GM18502 (cell line): ENCODE measurements around the gene CLDN6.

ENCODE experiments used
- ATAC-seq: cut with Tn5 transposase; IDR thresholded peaks from one replicate; pipeline ENCODE4 v1.9.1; 2021; ENCODE audit warnings: mild to moderate bottlenecking; ENCODE audit not compliant: unreplicated experiment, poor library complexity

CLDN6 gene

GRCh38 chr16:2974319-2975056, 43.5 kb downstream of the CLDN6 start:
- no peak for ATAC-seq

- ATAC-seq = no peak
Observed at GRCh38 chr16:2973605-2974318, 44.2 kb downstream of the CLDN6 start.

GRCh38 chr16:2973093-2973492, 44.9 kb downstream of the CLDN6 start:
- ATAC-seq = no peak

DNA sequence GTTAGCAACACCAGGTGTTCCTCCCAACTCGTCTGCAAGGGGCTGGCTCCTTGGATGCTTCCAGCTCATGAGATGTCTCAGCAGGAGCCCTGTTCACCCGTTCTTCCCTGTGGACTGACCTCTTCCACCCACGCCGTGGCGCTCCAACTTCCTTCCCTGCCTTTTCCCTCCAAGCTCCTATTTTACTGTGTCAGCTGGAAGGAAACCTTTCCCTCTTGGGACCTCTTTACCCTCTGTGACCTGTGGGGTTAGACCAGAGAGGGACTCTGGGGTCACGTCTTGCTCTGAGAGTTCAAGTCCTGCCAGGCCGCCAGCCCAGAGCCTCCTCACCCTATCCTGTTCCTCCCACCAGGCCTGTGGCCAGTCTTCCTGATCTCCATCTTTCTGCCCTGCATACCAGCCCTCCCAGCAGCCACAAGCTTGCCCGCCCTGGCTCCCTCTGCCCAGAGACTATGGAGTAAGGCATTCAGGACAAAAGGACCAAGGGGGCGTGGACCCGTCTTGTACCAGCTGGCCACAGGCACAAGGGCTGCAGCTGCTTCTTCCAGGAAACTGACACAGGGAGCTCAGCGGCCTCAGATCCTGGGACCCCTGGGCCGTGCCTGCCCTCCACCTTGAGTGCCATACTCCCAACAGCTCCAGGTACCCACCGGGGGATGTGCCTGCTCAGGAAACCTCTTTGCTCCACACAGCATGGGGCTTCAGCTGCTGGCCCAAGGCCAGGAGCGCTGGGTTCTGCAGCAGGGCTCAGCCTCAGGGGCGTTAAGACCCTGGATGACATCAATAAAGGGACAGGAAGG, 45.8 kb downstream of the CLDN6 start:
- no peak for ATAC-seq

DNA sequence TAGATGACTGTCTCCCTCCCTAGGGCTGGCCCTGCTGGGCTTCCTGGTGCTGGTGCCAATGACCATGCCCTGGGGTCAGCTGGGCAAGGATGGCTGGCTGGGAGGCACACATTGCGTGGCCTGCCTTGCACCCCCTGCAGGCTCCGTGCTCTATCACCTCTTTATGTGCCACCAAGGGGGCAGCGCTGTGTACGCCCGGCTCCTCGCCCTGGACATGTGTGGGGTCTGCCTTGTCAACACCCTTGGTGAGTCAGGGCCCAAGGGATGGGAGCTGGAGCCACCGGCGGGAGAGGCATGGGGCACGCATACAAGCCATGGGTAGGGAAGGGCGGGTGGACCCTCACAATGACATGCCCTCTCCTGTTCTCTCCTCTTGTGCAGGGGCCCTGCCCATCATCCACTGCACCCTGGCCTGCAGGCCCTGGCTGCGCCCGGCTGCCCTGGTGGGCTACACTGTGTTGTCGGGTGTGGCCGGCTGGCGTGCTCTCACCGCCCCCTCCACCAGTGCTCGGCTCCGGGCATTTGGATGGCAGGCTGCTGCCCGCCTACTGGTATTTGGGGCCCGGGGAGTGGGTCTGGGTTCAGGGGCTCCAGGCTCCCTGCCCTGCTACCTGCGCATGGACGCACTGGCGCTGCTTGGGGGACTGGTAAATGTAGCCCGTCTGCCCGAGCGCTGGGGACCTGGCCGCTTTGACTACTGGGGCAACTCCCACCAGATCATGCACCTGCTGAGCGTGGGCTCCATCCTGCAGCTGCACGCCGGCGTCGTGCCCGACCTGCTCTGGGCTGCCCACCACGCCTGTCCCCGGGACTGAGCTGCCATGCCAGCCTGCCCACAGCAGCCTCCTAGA, 46.6 kb downstream of the CLDN6 start:
- no peak for ATAC-seq

DNA sequence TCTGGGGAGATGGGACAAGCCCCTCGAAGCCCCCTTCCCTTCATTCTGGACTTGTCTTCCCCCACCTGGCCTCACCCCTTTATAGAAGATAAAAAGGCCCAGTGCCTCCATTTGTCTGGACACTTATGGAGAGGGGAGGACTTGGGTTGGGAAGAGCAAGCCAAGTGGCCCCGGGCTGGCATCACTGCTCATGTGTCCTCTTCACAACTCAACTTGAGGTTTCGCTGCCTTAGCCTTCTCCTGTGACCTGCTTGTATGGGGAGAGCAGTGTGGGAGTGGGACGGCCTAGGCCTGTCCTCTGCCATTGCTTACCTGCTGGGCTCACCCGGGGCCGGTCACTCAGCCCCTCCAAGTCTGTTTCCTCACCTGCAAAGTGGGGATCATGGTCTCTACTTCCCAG, 47.4 kb downstream of the CLDN6 start:
- no peak for ATAC-seq

DNA sequence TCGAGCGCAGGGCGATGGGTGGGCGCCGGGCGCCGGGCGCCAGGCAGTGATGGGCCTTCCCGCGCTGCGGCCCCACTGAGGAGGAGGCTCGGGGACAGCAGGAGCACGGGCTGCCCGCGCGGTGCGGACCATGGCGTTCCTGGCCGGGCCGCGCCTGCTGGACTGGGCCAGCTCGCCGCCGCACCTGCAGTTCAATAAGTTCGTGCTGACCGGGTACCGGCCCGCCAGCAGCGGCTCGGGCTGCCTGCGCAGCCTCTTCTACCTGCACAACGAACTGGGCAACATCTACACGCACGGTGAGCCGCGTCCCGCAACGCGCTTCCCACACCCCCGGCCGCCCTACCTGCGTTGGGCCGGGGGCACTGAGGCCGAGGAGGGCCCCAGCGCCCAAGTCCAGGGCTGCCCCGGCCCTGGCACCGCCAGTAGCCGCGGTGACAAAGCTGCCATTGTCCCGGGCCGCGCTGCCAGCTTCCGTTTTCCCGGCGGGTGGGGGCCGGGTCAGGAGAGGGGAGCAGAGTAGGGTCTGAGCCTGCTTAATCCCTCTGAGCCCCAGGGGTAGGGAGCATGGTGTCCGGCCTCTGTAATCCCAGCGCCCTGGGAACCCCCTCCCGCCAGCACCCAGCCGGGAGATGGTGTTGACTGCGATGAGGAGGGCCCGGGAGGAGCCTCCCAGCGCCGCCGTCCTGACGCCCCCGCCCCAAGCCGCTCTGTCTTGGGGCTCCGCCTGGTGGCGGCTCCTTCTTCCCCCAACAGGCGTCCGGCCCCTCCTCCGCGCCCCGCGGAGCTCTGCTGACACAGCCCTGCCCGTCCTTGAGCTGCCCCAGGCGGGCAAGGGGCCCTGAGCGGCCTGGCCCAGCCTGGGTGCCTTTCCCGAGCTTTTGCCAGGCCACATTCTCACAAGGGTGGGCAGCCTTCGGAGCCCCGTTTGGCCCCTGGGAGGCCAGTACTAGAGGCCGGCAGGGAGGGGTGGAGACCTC, 48.1 kb downstream of the CLDN6 start:
- peak; percentile 42 for ATAC-seq

- ATAC-seq = peak; percentile 71
Observed at GRCh38 chr16:2968738-2969544, 49.0 kb downstream of the CLDN6 start, which contains the start of gene PAQR4. PAQR4 (plus strand) TSS chr16:2969348; CDS start chr16:2969675, 327 bp downstream.

GRCh38 chr16:2968368-2968737, 49.6 kb downstream of the CLDN6 start:
- ATAC-seq = no peak

- ATAC-seq = no peak
Observed at GRCh38 chr16:2967721-2968161, 50.2 kb downstream of the CLDN6 start.

- no peak for ATAC-seq
Observed at GRCh38 chr16:2967211-2967631, 50.8 kb downstream of the CLDN6 start.

- ATAC-seq = no peak
Observed at GRCh38 chr16:2966808-2967191, 51.2 kb downstream of the CLDN6 start.

GRCh38 chr16:2966043-2966807, 51.8 kb downstream of the CLDN6 start:
- no peak for ATAC-seq
